Activated CD4-positive, alpha-beta T cell treated with anti-CD3 and anti-CD28 coated beads for 36 hours (primary cell): ENCODE results near the gene TOPBP1. TPM values are rescaled to one million over a fixed set of nuclear protein-coding genes. Genes with fewer than 3 reads are reported as not detected.
A peak's percentile ranks its signal among the peaks of the same experiment; 100 is the strongest.
"Not testable (repeated sequence)": the region's sequence is repeated elsewhere in the genome, so short reads cannot be mapped to it uniquely, and the experiment has no call there.

Experiments
- ATAC-seq: fragments of 200-7000 bp; cut with Tn5 transposase; one replicate; pipeline ENCODE4 v1.10.0; 2021; ENCODE audit warnings: mild to moderate bottlenecking, moderate library complexity
- CTCF ChIA-PET: fragments of 350-600 bp; sonication (Branson Sonifier 250); formaldehyde crosslinking; loops from one replicate; lab custom pipeline; 2021; ENCODE audit warnings: antibody characterized with exemption; lab: Charles Lee
- POLR2A ChIA-PET: fragments of 350-600 bp; sonication (Branson Sonifier 250); formaldehyde crosslinking; loops from one replicate; lab custom pipeline; 2021; ENCODE audit warnings: antibody characterized with exemption, inconsistent platforms; lab: Charles Lee
- DNase-seq: peaks from one replicate; pipeline ENCODE4 v3.0.0-alpha.2; 2020
- H3K27ac Mint-ChIP-seq: one replicate; pipeline ENCODE4 v1.8.0; 2021; ENCODE audit warnings: mixed read lengths
- H3K27me3 Mint-ChIP-seq: one replicate; pipeline ENCODE4 v1.8.0; 2021; ENCODE audit warnings: mixed read lengths
- H3K36me3 Mint-ChIP-seq: one replicate; pipeline ENCODE4 v1.8.0; 2021; ENCODE audit warnings: low read depth, mixed read lengths
- H3K4me1 Mint-ChIP-seq: one replicate; pipeline ENCODE4 v1.8.0; 2021; ENCODE audit warnings: mixed read lengths
- H3K4me3 Mint-ChIP-seq: one replicate; pipeline ENCODE4 v1.8.0; 2021; ENCODE audit warnings: mild to moderate bottlenecking, moderate library complexity, mixed read lengths
- H3K9me3 Mint-ChIP-seq: one replicate; pipeline ENCODE4 v1.8.0; 2021; ENCODE audit warnings: low read depth, mixed read lengths
- intact Hi-C, 2 experiments: fragments of 100-400 bp; cut with DNase I in 1 of 2; cut with micrococcal nuclease in 1 of 2; formaldehyde crosslinking; loops; one replicate each; pipeline versions ENCODE4 v1.14.2 to v1.15.1; 2022 to 2024; cut with DNase I, micrococcal nuclease
- total RNA-seq, 2 experiments: library from RNA; stranded (reverse); gene quantifications; one replicate each; pipeline ENCODE4 v1.2.3, GENCODE V29; 2021

Gene TOPBP1
- total RNA-seq, 2 experiments from 2014 or later: 80.9 to 94.6 TPM

- intact Hi-C loops: no loop called here
- POLR2A ChIA-PET: no interaction called here
- ATAC-seq (no peak), DNase-seq (no peak)
- CTCF ChIA-PET: interaction anchor here (0.7 kb wide), 1 partner anchor 23 kb away, joined by 3 read pairs; no protein-coding TSS in a partner anchor
- no peak overlapping the region for H3K27ac Mint-ChIP-seq
- peaks cover 4% of the 10 kb centered on the region for H3K4me1 Mint-ChIP-seq
- no peaks in the 10 kb centered on the region for H3K9me3 Mint-ChIP-seq
- H3K27me3 Mint-ChIP-seq: peaks cover 2% of the 10 kb centered on the region
- no peak overlapping the region for H3K4me3 Mint-ChIP-seq
- H3K36me3 Mint-ChIP-seq: no peaks in the 10 kb centered on the region
Measured at GRCh38 chr3:133694288-133695268, 32.8 kb upstream of the TOPBP1 start.

GRCh38 chr3:133693821-133694220 lies 32.1 kb upstream of the TOPBP1 start:
- intact Hi-C loops: no loop called here
- no peaks in the 10 kb centered on the region for H3K9me3 Mint-ChIP-seq
- no peak overlapping the region for H3K27ac Mint-ChIP-seq
- CTCF ChIA-PET: interaction anchor here (0.7 kb wide), 1 partner anchor 111 kb away, joined by 3 read pairs; no protein-coding TSS in a partner anchor
- peaks cover 4% of the 10 kb centered on the region for H3K4me1 Mint-ChIP-seq
- no peak overlapping the region for H3K4me3 Mint-ChIP-seq
- no peaks in the 10 kb centered on the region for H3K36me3 Mint-ChIP-seq
- ATAC-seq (no peak), DNase-seq (no peak)
- H3K27me3 Mint-ChIP-seq: peaks cover 2% of the 10 kb centered on the region
- POLR2A ChIA-PET: no interaction called here

GRCh38 chr3:133692759-133693158 lies 31.0 kb upstream of the TOPBP1 start:
- H3K9me3 Mint-ChIP-seq: no peaks in the 10 kb centered on the region
- peaks cover 4% of the 10 kb centered on the region for H3K4me1 Mint-ChIP-seq

GRCh38 chr3:133691273-133692107 lies 29.7 kb upstream of the TOPBP1 start:
- CTCF ChIA-PET: no interaction called here
- H3K9me3 Mint-ChIP-seq: no peaks in the 10 kb centered on the region
- H3K4me1 Mint-ChIP-seq: peaks cover 4% of the 10 kb centered on the region
- H3K4me3 Mint-ChIP-seq: no peak overlapping the region
- POLR2A ChIA-PET: no interaction called here
- no peaks in the 10 kb centered on the region for H3K36me3 Mint-ChIP-seq
- DNase-seq (no peak), ATAC-seq (peak; percentile 64)
- H3K27ac Mint-ChIP-seq: no peak overlapping the region
- intact Hi-C loops: no loop called here
- H3K27me3 Mint-ChIP-seq: peaks cover 2% of the 10 kb centered on the region

More at GRCh38 chr3:133692759-133693158, 31.0 kb upstream of the TOPBP1 start:
- Mint-ChIP-seq H3K4me3 (no peak overlapping the region), H3K27ac (no peak overlapping the region), H3K27me3 (peaks cover 2% of the 10 kb centered on the region), H3K36me3 (no peaks in the 10 kb centered on the region)
- intact Hi-C loops: no loop called here
- ChIA-PET CTCF (interaction anchor here (0.6 kb wide), 1 partner anchor 113 kb away, joined by 3 read pairs; the partner anchor contains the start of gene SRPRB), POLR2A (no interaction called here)
- ATAC-seq (no peak), DNase-seq (no peak)

GRCh38 chr3:133677993-133678392 lies 16.3 kb upstream of the TOPBP1 start:
- H3K4me3 Mint-ChIP-seq, H3K36me3 Mint-ChIP-seq, H3K9me3 Mint-ChIP-seq, H3K27ac Mint-ChIP-seq, intact Hi-C loops, ATAC-seq, POLR2A ChIA-PET, DNase-seq, H3K4me1 Mint-ChIP-seq: not testable (repeated sequence)
- peaks cover 56% of the 10 kb centered on the region for H3K27me3 Mint-ChIP-seq
- CTCF ChIA-PET: interaction anchor here (1.1 to 2.2 kb wide), 2 partner anchors 15 to 139 kb away, joined by 3 to 5 read pairs; no protein-coding TSS in a partner anchor

GRCh38 chr3:133676336-133677118 lies 14.8 kb upstream of the TOPBP1 start:
- Mint-ChIP-seq H3K27ac (no peak overlapping the region), H3K4me3 (no peak overlapping the region), H3K4me1 (peaks cover 2% of the 10 kb centered on the region), H3K27me3 (peaks cover 52% of the 10 kb centered on the region), H3K9me3 (peaks cover 5% of the 10 kb centered on the region), H3K36me3 (no peaks in the 10 kb centered on the region)
- POLR2A ChIA-PET: interaction anchor here (0.6 kb wide), 1 partner anchor 394 kb away, joined by 3 read pairs; no protein-coding TSS in a partner anchor
- ATAC-seq: no peak
- DNase-seq: no peak
- CTCF ChIA-PET: interaction anchor here (0.5 to 2.2 kb wide), 3 partner anchors 14 to 797 kb away, joined by 3 to 5 read pairs (median 5); no protein-coding TSS in a partner anchor
- intact Hi-C loops: no loop called here

- DNase-seq: no peak
- no peak for ATAC-seq
- ChIA-PET CTCF (interaction anchor here (0.6 kb wide), 1 partner anchor 798 kb away, joined by 5 read pairs; no protein-coding TSS in a partner anchor), POLR2A (no interaction called here)
- Mint-ChIP-seq H3K36me3 (no peaks in the 10 kb centered on the region), H3K9me3 (peaks cover 5% of the 10 kb centered on the region), H3K27me3 (peaks cover 49% of the 10 kb centered on the region), H3K4me3 (no peak overlapping the region), H3K4me1 (peaks cover 2% of the 10 kb centered on the region), H3K27ac (no peak overlapping the region)
- intact Hi-C loops: no loop called here
Measured at GRCh38 chr3:133675631-133676335, 14.0 kb upstream of the TOPBP1 start.

- H3K27me3 Mint-ChIP-seq: peaks cover 48% of the 10 kb centered on the region
- no peaks in the 10 kb centered on the region for H3K36me3 Mint-ChIP-seq
- peaks cover 2% of the 10 kb centered on the region for H3K4me1 Mint-ChIP-seq
- POLR2A ChIA-PET: no interaction called here
- ATAC-seq: peak; percentile 30
- peaks cover 5% of the 10 kb centered on the region for H3K9me3 Mint-ChIP-seq
- CTCF ChIA-PET: interaction anchor here (0.6 to 1.1 kb wide), 2 partner anchors 140 to 187 kb away, joined by 3 to 4 read pairs; no protein-coding TSS in a partner anchor
- H3K4me3 Mint-ChIP-seq: no peak overlapping the region
- DNase-seq: no peak
- intact Hi-C loops: no loop called here
- no peak overlapping the region for H3K27ac Mint-ChIP-seq
Measured at GRCh38 chr3:133674290-133674919, 12.7 kb upstream of the TOPBP1 start.

- ATAC-seq (no peak), DNase-seq (no peak)
- H3K36me3 Mint-ChIP-seq: no peaks in the 10 kb centered on the region
- H3K27ac Mint-ChIP-seq: no peak overlapping the region
- H3K9me3 Mint-ChIP-seq: peaks cover 5% of the 10 kb centered on the region
- no peak overlapping the region for H3K4me3 Mint-ChIP-seq
- H3K4me1 Mint-ChIP-seq: peaks cover 2% of the 10 kb centered on the region
- peaks cover 46% of the 10 kb centered on the region for H3K27me3 Mint-ChIP-seq
- CTCF ChIA-PET: interaction anchor here (0.6 kb wide), 1 partner anchor 186 kb away, joined by 3 read pairs; no protein-coding TSS in a partner anchor
- intact Hi-C loops: no loop called here
- POLR2A ChIA-PET: no interaction called here
Measured at GRCh38 chr3:133673746-133674145, 12.0 kb upstream of the TOPBP1 start.

GRCh38 chr3:133672461-133672860 lies 10.7 kb upstream of the TOPBP1 start:
- H3K27me3 Mint-ChIP-seq: peaks cover 37% of the 10 kb centered on the region
- intact Hi-C loops: no loop called here
- H3K9me3 Mint-ChIP-seq: no peaks in the 10 kb centered on the region
- no peak overlapping the region for H3K27ac Mint-ChIP-seq
- H3K4me1 Mint-ChIP-seq: peaks cover 2% of the 10 kb centered on the region
- DNase-seq (no peak), ATAC-seq (no peak)
- H3K36me3 Mint-ChIP-seq: no peaks in the 10 kb centered on the region
- CTCF ChIA-PET: no interaction called here
- H3K4me3 Mint-ChIP-seq: no peak overlapping the region
- POLR2A ChIA-PET: no interaction called here
